ENCODE results near the gene PIEZO2. TPM values are rescaled to one million over a fixed set of nuclear protein-coding genes. Genes with fewer than 3 reads are reported as not detected.

The PIEZO2 gene
- total RNA-seq, 2 experiments from 2014 or later = not detected

GRCh38 chr18:10997885-10998284, 151.5 kb downstream of the PIEZO2 start:
- H3K27ac Mint-ChIP-seq = no peak overlapping the region
- H3K4me3 Mint-ChIP-seq = no peak overlapping the region
- ChIA-PET CTCF (no interaction called here), POLR2A (no interaction called here)
- Histone ChIP-seq H3K9me3 (ENCODE audit: control insufficient read depth in 1 of 2, insufficient read depth in 1 of 2, low read length in 2 of 2) (peaks cover 0 to 4% of the 10 kb centered on the region in 2 experiments), H3K27me3 (ENCODE audit: control insufficient read depth in 1 of 2, insufficient read depth in 2 of 2, low read length in 2 of 2) (no peaks in the 10 kb centered on the region), H3K4me3 (ENCODE audit: low read length) (no peak overlapping the region), H3K36me3 (ENCODE audit: insufficient read depth, low read length) (no peaks in the 10 kb centered on the region), H3K27ac (ENCODE audit: low read depth in 1 of 2, low read length in 2 of 2) (no peak overlapping the region), H3K4me1 (ENCODE audit: insufficient read depth, low read length) (no peaks in the 10 kb centered on the region)
- DNase-seq (no peak), ATAC-seq (ENCODE audit: poor library complexity) (no peak)
- no peak for TF ChIP-seq CTCF (IDR thresholded peaks at IDR 0.05)
- peaks cover 3% of the 10 kb centered on the region for H3K27me3 Mint-ChIP-seq
- H3K9me3 Mint-ChIP-seq = no peaks in the 10 kb centered on the region
- no peaks in the 10 kb centered on the region for H3K36me3 Mint-ChIP-seq (ENCODE audit: low read depth)
- intact Hi-C loops (cut with DNase I, micrococcal nuclease) = no loop called here
- H3K4me1 Mint-ChIP-seq (ENCODE audit: low read depth) = no peaks in the 10 kb centered on the region

GRCh38 chr18:10995550-10995949, 153.8 kb downstream of the PIEZO2 start:
- H3K27ac ChIP-seq (ENCODE audit: low read depth in 1 of 2, low read length in 2 of 2) = no peak overlapping the region
- H3K27me3 ChIP-seq (ENCODE audit: control insufficient read depth in 1 of 2, insufficient read depth in 2 of 2, low read length in 2 of 2) = no peaks in the 10 kb centered on the region
- intact Hi-C loops (cut with DNase I, micrococcal nuclease) = no loop called here
- POLR2A ChIA-PET = no interaction called here
- Mint-ChIP-seq H3K4me3 (no peak overlapping the region), H3K4me1 (ENCODE audit: low read depth) (no peaks in the 10 kb centered on the region), H3K27ac (no peak overlapping the region), H3K27me3 (no peaks in the 10 kb centered on the region), H3K36me3 (ENCODE audit: low read depth) (no peaks in the 10 kb centered on the region), H3K9me3 (no peaks in the 10 kb centered on the region)
- H3K9me3 ChIP-seq (ENCODE audit: control insufficient read depth in 1 of 2, insufficient read depth in 1 of 2, low read length in 2 of 2) = peaks cover 0 to 4% of the 10 kb centered on the region in 2 experiments
- TF ChIP-seq CTCF (IDR thresholded peaks at IDR 0.05) = no peak
- no peak for DNase-seq
- CTCF ChIA-PET = no interaction called here
- H3K4me3 ChIP-seq (ENCODE audit: low read length) = no peak overlapping the region
- no peaks in the 10 kb centered on the region for H3K4me1 ChIP-seq (ENCODE audit: insufficient read depth, low read length)
- no peaks in the 10 kb centered on the region for H3K36me3 ChIP-seq (ENCODE audit: insufficient read depth, low read length)
- no peak for ATAC-seq (ENCODE audit: poor library complexity)

GRCh38 chr18:10989486-10989885, 159.9 kb downstream of the PIEZO2 start:
- intact Hi-C loops (cut with DNase I, micrococcal nuclease) = no loop called here
- Histone ChIP-seq H3K27me3 (ENCODE audit: control insufficient read depth in 1 of 2, insufficient read depth in 2 of 2, low read length in 2 of 2) (no peaks in the 10 kb centered on the region), H3K36me3 (ENCODE audit: insufficient read depth, low read length) (no peaks in the 10 kb centered on the region), H3K27ac (ENCODE audit: low read depth in 1 of 2, low read length in 2 of 2) (no peak overlapping the region), H3K9me3 (ENCODE audit: control insufficient read depth in 1 of 2, insufficient read depth in 1 of 2, low read length in 2 of 2) (peaks cover 0 to 8% of the 10 kb centered on the region in 2 experiments), H3K4me1 (ENCODE audit: insufficient read depth, low read length) (no peaks in the 10 kb centered on the region), H3K4me3 (ENCODE audit: low read length) (no peak overlapping the region)
- H3K4me1 Mint-ChIP-seq (ENCODE audit: low read depth) = no peaks in the 10 kb centered on the region
- no peaks in the 10 kb centered on the region for H3K36me3 Mint-ChIP-seq (ENCODE audit: low read depth)
- no peak for ATAC-seq (ENCODE audit: poor library complexity)
- no peak for TF ChIP-seq CTCF (IDR thresholded peaks at IDR 0.05)
- H3K27ac Mint-ChIP-seq = no peak overlapping the region
- DNase-seq = no peak
- peaks cover 10% of the 10 kb centered on the region for H3K9me3 Mint-ChIP-seq
- CTCF ChIA-PET = no interaction called here
- POLR2A ChIA-PET = no interaction called here
- H3K27me3 Mint-ChIP-seq = no peaks in the 10 kb centered on the region
- no peak overlapping the region for H3K4me3 Mint-ChIP-seq

Data from CD4-positive, alpha-beta T cell (primary cell).